NCI-H82 treated with DMSO at 0.1 percent for 48 hours (cell line): Measurements from ENCODE around the gene PDE1A.
"Not testable (repeated sequence)": the region's sequence is repeated elsewhere in the genome, so short reads cannot be mapped to it uniquely, and the experiment has no call there.

Experiments used
- DNase-seq: peaks from one replicate; lab custom pipeline; 2025; ENCODE audit not compliant: unreplicated experiment; lab: John Stamatoyannopoulos, UW

The PDE1A gene

DNA sequence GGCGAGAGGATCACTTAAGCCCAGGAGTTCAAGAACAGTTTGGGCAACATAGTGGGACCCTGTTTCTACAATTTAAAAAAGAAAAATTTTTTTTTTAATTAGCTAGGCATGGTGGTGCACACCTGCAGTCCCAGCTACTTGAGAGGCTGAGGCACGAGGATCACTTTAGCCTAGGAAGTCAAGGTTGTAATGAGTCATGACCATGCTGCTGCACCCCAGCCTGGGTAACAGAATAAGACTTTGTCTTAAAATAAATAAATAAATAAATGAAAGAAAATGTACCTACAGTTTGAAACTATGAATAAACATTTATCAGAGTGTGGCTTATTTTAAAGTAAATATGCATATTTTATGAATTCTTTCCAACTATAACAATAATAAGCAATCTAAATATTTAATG is 16.7 kb downstream of the PDE1A start:
- no peak for DNase-seq

DNA sequence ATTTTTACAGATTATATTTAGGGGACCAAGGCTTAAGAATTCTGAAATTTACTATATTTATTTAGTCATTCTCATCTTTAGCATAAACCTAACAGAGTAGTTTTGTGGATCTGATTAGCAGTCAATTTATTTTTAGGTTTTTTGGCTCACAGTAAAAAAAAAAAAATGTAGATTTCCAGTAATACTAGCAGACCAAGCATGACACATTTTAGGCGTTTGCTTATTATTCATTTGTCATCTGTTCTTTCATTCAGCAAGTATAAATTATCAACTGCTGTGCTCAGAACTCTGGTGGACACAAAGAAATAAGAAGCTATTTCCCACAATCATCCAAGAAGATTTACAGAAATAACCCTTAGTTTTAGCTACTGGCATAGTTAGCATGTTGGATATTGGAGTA is 20.6 kb downstream of the PDE1A start:
- no peak for DNase-seq

DNA sequence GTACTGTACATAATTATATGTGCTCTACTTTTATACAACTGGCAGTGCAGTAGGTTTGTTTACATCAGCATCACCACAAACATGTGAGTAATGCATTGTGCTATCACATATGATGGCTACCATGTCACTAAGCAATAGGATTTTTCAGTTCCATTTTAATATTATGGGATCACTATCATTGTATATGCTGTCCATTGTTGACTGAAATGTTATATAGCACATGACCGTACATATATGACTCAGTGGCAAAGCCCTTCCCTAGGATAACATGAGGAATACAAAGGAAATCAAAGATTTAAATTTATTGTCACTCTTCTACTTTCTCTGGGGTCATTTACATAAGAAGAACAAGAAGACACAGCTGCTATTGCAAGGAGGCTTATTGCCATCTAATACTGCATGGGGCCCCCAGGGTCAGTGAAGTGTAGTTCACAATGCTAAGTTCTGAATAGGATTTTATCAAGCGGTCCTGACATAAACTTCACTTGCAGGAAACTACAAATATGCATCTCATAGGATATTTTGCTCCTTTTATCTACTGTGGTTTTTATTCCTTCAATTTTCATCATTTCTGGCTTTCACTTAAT is 21.8 kb downstream of the PDE1A start:
- DNase-seq, result no peak

DNA sequence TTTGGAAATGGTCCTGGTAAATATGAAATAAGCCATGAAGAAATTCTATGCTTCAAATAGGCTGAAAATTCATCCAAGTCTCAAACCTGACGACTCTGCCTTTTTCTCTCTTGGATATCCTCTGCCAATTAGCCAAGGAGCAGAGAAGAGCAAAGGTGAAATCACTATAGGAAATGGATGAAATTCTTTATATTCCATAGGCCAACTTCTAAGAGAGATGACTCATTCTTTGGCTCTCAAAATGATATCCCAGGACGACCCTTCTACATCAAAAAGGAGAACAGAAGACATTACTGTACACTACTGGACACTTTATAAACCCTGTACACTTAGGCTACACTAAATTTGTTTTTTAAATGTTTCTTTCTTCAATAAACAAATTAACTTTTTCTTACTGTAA is 22.7 kb downstream of the PDE1A start:
- DNase-seq, result no peak

DNA sequence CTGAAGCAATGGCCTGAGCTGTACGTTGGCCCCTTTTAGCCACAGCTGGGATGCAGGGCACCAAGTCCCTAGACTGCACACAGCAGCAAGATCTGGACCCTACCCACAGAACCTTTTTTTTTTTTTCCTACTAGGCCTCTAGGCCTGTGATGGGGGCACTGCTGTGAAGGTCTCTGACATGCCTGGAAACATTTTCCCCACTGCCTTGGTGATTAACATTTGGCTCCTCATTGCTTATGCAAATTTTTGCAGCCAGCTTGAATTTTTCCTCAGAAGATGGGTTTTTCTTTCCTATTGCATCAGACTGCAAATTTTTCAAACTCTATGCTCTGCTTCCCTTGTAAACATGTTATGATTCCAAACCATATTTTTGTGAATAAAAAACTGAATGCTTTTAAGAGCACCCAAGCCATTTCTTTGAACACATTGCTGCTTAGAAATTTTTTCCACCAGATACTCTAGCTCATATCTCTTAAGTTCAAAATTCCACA is 33.5 kb downstream of the PDE1A start:
- no peak for DNase-seq

DNA sequence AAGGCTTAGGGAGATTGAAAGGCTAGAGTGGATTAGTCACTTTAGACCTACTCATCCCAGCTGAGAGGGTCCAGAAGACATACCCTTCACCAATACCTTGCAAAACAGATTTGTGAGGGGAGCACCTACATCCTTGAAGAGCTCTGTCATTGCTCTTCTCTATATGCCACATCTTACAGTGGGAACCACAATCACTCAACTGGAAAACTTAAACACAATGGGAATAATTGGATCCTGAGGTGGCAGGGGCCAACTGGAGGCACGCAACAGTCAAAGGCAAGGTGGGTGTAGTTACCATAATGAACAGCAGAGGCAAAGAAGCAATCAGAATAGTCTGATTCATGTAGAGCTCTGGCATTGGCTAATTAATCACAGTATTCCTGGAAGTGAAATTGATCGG is 35.4 kb downstream of the PDE1A start:
- no peak for DNase-seq

DNA sequence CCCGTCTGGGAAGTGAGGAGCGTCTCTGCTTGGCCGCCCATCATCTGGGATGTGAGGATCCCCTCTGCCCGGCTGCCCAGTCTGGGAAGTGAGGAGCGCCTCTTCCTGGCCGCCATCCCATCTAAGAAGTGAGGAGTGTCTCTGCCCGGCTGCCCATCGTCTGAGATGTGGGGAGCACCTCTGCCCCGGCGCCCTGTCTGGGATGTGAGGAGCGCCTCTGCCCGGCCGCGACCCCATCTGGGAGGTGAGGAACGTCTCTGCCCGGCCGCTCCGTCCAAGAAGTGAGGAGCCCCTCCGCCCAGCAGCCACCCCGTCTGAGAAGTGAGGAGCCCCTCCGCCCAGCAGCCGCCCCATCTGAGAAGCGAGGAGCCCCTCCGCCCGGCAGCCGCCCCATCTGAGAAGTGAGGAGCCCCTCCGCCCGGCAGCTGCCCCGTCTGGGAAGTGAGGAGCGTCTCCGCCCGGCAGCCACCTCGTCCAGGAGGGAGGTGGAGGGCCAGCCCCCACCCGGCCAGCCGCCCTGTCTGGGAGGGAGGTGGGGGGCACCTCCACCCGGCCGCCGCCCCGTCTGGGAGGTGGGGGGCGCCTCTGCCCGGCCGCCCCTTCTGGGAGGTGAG is 40.5 kb downstream of the PDE1A start:
- DNase-seq, result not testable (repeated sequence)

DNA sequence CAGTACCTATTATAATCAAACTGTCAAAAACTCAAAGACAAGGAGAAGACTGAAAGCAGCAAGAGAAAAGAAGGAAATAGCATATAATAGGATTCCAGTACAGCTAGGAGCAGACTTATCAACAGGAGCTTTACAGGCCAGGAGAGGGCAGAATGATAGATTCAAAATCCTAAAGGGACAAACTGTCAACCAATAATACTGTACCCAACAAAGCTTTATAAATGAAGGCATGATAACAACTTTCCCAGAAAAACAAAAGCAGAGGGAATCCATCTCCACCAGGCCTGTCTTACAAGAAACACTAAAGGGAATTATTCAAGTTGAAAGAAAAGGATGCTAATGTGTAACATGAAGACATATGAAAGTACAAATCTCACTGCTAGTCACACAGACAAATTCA is 42.0 kb downstream of the PDE1A start:
- no peak for DNase-seq

DNA sequence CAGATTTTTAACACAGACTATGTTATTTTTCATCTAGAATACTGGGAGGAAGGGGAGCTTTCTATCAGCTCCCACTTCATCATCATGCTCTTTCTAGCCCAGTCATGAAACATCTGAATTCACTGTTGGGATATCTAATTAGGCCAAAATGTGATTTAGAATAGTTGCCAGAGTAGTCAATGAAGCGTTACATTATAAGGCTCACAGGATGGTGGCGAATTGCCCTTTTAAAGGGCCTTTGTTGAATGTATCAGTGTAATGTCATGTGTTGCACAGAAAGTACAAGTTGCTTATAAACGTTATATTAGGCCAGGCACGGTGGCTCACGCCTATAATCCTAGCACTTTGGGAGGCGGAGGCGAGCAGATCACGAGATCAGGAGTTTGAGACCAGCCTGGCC is 45.6 kb downstream of the PDE1A start:
- no peak for DNase-seq

DNA sequence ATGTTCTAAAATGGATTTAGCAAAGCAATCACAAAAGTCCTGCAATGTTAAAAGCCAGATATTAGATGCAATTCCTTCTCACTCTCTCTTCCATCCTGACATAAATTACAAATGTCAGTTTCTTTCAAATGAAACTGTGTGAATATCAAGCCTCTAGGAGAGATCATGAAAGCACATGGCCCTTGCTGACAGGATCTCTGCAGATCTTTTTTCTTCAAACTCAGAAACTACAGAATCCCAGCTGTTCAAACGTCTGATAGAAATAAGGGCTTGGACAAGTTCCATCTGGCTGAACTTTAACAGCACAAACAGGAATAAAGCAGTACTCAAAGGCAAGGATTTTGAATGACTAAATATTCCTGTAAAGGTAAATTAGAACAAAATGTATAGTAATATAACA is 47.6 kb downstream of the PDE1A start:
- DNase-seq, result no peak

DNA sequence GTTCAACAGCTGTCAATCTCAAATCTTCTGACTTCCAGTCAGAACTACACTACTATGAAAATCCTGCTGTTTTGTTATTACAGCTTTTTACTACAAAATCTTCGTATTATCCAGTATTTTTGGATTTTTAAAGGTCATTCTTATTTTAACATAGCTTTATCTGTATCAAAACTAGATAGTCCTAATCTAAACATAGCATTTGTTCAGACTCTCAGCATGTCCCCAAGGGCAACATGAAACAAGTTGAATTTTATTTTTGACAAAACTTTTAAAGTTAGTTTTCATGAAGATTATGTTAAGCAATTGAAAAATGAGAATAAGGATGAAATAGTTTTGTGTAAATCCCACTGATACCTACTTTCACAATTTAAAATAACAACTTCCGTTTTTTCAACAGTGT is 48.1 kb downstream of the PDE1A start:
- DNase-seq, result no peak

DNA sequence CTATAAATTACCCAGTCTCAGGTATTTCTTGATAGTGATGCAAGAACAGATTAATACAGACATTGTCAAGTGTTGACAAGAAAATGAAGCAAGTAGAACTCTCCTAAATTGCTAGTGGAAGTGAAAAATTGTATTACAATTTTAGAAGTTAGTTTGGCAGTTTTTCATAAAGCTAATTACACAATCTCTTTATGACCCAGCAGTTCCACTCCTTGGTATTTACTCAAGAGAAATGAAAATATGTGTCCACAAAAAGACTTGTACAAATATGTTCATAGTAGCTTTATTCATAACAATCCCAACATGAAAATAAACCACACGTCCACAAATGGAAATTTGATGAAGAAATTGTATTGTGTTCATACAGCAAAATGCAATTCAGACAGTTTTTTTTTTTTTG is 49.4 kb downstream of the PDE1A start:
- no peak for DNase-seq

DNA sequence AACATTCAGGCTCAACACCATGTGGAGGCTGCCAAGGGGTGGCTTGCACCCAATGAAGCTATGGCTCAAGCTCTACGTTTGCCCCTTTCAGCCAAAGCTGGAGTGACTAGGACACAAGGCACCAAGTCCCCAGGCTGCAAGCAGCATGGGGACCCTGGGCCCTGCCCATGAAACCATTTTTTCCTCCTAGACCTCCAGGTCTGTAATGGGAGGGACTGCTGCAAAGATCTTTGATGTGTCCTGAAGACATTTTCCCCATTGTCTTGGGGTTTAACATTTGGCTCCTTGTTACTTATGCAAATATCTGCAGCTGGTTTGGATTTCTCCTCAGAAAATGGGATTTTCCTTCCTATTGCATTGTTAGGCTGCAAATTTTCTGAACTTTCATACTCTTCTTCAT is 51.0 kb downstream of the PDE1A start:
- DNase-seq, result no peak

DNA sequence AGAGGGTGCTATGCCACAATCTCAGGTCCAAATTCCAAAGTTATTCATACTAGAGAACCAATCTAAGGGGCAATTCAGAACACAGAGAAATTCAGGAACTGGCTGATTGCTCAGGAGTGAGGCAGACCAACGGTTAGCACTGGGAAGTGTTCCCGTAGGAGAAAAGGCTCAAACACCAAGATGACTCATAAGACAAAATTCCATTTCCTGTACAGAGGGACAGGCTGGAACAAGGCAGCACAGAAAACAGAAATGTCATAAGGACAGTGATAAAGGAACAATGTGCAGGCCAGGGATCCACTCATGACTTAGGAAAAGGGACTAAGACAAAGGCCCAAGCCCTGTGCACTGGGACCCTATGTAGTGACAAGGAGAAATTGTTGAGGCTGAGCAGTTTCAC is 54.2 kb downstream of the PDE1A start:
- DNase-seq, result no peak

DNA sequence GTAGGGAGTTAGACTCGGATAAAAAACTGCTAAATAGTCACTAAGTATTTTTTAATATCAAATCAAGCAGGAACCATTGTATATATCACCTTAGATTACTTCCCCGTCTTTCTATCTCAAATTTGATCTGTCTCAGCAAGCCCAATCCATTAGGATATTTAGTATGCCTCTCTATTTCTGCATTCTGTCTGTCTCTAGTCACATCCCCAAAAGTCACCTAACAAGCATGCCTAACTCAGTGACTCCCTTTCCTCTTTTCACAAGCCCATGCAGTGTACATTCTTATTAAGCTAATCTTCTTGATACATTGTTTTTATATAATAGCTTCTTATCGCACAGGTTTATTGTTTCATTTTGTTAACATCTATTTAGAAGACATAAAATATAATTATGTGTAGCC is 57.8 kb downstream of the PDE1A start:
- no peak for DNase-seq

DNA sequence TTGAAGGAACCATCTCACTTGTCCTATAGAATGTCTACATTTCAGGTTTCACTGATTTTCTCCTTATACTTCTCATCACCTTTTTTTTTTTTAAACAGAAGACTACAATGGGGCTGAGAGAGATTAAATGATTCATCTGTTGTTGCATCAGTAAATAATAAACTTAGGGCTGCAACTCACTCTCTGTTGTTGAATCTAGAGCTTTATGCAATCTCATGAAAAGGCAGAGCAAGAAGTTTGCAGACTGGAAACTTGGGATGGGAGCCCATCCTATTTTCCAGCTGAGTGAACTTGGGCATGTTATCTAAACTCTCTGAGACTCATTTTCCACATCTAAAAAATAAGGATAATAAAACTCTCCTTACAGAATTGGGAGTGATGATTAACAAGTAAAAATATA is 58.4 kb downstream of the PDE1A start:
- DNase-seq, result no peak

DNA sequence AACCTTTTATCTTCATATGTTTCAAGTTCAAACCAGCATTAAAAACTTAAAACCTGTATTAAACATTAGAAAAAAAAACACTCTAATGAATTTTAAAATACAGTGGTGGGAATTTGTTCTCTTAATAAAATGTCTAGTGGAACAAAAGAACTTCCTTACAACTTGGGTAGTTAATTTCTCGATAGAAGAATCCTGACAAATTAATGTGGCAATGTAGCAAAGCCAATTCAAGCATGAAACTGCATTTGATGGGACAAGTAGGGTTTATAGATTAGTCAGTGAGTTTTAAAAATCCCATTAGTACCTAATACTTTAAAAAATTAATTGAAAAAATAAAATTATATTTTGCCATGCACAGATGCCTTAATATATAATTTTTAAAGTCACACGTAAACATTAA is 59.4 kb downstream of the PDE1A start:
- no peak for DNase-seq

DNA sequence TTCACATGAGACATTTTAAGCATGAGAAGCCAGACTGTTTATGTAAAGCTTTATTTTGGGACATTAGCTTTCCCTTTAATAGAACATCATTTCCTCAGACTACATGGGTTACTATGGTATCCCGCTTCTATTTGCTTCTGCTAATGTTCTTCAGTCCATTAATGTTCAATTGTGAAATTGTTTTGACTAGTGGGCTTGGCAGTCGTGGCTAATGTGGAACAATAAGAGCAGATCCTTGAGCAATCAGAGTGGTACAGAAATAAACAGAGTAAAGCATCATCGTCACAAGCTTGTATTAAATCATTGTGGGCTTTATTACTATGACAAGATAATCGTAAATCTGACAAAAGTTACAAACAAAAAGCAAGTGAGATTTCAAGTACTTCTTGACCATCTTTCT is 60.2 kb downstream of the PDE1A start:
- DNase-seq, result no peak

DNA sequence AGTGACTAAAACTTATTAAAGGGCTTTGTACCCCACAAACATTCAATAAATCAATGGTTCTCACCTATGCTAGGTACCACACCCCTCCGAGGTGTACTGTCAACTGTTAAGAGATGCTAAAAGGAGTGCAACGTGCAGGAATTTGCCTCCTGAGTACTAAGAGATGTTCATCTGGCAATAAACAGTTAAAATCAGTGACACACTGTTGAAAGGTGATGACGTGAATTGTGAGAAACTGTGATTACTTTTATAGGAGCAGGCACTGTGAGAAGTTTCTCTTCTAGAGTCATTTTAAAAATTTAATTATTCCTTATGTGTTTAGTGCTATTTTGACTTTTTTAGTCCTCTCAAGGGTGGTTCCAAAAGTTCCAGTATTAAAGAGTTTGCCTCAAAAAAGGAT is 61.0 kb downstream of the PDE1A start:
- DNase-seq, result no peak

DNA sequence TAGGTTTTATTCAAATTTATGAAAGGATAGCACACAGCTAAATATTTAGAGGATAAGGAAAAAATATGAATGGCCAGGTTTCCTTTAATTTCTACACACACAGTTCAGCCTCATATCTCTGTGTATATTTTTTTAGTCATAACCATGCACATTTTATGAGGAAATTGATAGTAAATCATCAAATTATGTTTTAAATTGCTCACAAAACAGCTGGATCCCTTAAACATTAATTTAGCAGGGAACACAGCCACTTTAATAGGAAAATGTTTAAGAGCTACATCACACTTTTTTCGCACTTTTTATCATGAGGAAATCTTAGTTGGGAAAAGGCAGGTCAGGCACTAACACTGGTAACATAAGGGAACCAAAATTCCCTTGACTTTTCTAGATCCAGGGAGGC is 65.4 kb downstream of the PDE1A start:
- no peak for DNase-seq

DNA sequence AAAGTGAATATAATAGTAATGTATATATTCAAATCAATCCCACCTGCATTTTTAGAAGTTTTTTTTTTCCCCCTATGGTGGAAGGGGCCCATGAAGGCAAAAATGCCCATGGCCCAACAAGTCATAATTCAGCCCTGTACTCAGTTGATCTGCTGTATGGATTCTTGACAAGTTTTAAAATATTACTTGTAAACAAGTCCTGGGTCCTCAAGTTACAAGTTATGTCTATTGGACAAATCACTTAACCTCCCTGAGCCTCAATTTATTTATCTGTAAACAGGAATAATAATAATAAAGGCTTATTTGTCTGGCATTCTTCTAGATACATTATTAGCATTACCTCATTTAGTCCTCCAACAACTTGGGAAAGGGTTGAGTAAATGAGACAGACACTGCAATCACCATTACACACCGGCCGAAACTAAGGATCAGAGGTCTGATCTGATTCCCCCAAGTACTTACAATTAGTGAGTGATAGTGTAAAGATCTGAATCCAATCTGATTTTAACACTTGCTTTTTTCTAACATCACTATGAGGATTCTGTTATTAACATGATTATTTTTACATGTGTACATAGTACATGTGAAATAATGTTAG is 66.1 kb downstream of the PDE1A start:
- DNase-seq, result no peak

DNA sequence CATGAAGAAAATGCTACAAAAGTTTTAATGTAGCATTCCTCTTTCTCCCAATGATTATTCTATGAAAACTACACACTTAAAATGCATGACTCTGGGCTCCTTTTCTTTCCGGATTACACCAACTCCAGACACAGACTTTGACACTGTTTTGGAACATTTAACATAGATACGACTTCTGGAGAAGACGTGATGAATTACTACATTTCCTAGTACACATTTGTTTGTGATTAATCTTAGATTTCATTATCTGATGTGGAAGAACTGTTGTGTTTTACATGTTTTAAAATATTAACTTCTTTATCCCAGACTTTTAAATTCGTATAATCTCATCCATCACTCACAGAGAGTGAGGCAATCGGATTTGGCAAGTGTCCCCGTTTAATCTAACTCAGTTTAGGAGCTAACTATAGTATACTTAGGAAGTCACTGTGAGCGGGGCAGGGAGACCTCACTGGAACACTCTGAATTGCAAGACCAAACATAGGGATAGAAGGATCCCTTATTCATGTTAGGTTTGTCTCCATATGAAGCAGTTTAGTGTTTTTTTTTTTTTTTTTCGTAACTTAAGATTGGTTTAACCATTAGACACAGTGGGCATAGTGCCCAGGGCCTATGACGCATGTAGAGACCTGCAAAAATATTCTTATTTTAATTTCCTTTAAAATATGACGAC is 66.7 kb downstream of the PDE1A start:
- DNase-seq, result no peak
